Karpas-422 (cell line): Measurements from ENCODE around the gene EYA2. TPM values are rescaled to one million over a fixed set of nuclear protein-coding genes. Genes with fewer than 3 reads are reported as not detected.

ENCODE experiments used
- DNase-seq: peaks from one replicate; pipeline ENCODE4 v3.0.0-alpha.2; 2015
- H2AFZ ChIP-seq: fragments of 200-600 bp; sonication (generic); 2 replicates; pipeline ENCODE4 v1.6.1; 2014; ENCODE audit warnings: antibody characterized with exemption, low read length, mixed read lengths
- H3K27ac ChIP-seq: fragments of 200-600 bp; sonication (generic); 2 replicates; pipeline ENCODE4 v1.5.1; 2014; ENCODE audit warnings: mild to moderate bottlenecking, low read length, moderate library complexity
- H3K27me3 ChIP-seq: fragments of 200-600 bp; sonication (generic); 2 replicates; pipeline ENCODE4 v1.6.1; 2014; ENCODE audit warnings: low read length, mixed read lengths
- H3K36me3 ChIP-seq: fragments of 200-600 bp; sonication (generic); 2 replicates; pipeline ENCODE4 v1.6.1; 2014; ENCODE audit warnings: low read length, mixed read lengths; ENCODE audit not compliant: insufficient read depth
- H3K4me1 ChIP-seq: fragments of 200-600 bp; sonication (generic); 2 replicates; pipeline ENCODE4 v1.6.1; 2014; ENCODE audit warnings: mild to moderate bottlenecking, low read length, mixed read lengths
- H3K4me2 ChIP-seq: fragments of 200-600 bp; sonication (generic); 2 replicates; pipeline ENCODE4 v1.6.1; 2014; ENCODE audit warnings: low read length, low read depth, mild to moderate bottlenecking; ENCODE audit not compliant: poor library complexity, severe bottlenecking
- H3K4me3 ChIP-seq: fragments of 200-600 bp; sonication (generic); 2 replicates; pipeline ENCODE4 v1.5.1; 2014; ENCODE audit warnings: mild to moderate bottlenecking, antibody characterized with exemption, low read length, mixed read lengths
- H3K79me2 ChIP-seq: fragments of 200-600 bp; sonication (generic); 2 replicates; pipeline ENCODE4 v1.6.1; 2014; ENCODE audit warnings: mild to moderate bottlenecking, low read length, mixed read lengths
- H3K9ac ChIP-seq: fragments of 200-600 bp; sonication (generic); 2 replicates; pipeline ENCODE4 v1.6.0; 2014; ENCODE audit warnings: low read length
- H3K9me2 ChIP-seq: fragments of 200-600 bp; sonication (generic), shearing (Covaris generic); replicated peaks from 2 replicates; pipeline ENCODE4 v1.6.0; 2014; ENCODE audit warnings: mild to moderate bottlenecking, low read length, moderate library complexity; ENCODE audit not compliant: insufficient read depth
- H3K9me3 ChIP-seq: fragments of 300-700, 200-600 bp; sonication (generic); 2 replicates; pipeline ENCODE4 v1.6.1; 2014; ENCODE audit warnings: low read length, mixed read lengths
- H4K20me1 ChIP-seq: fragments of 200-600 bp; sonication (generic); 2 replicates; pipeline ENCODE4 v1.6.1; 2014; ENCODE audit warnings: mild to moderate bottlenecking, antibody characterized with exemption, low read length, low read depth; ENCODE audit not compliant: insufficient read depth
- total RNA-seq: library from RNA; depleted of rRNA; stranded (reverse); fragments of >200 nt; shearing (Covaris generic); gene quantifications from 2 replicates; pipeline ENCODE4 v1.2.3, GENCODE V29; 2014; ENCODE audit warnings: low replicate concordance

EYA2 gene
- total RNA-seq, 1 experiment from 2014 or later: not detected

- Histone ChIP-seq H3K9me2 (no peaks in the 10 kb centered on the region), H3K9ac (no peak overlapping the region), H3K27me3 (no peaks in the 10 kb centered on the region), H3K79me2 (no peaks in the 10 kb centered on the region), H3K4me1 (no peaks in the 10 kb centered on the region), H3K9me3 (no peaks in the 10 kb centered on the region), H2AFZ (no peak overlapping the region), H3K36me3 (no peaks in the 10 kb centered on the region), H3K4me3 (no peak overlapping the region), H3K4me2 (no peak overlapping the region), H3K27ac (no peak overlapping the region), H4K20me1 (no peaks in the 10 kb centered on the region)
- no peak for DNase-seq
These were observed 73.0 kb downstream of the EYA2 start for GRCh38 chr20:46967646-46968045.

GRCh38 chr20:46970937-46971630 is 76.4 kb downstream of the EYA2 start:
- no peaks in the 10 kb centered on the region for H3K9me2 ChIP-seq
- H3K27ac ChIP-seq: no peak overlapping the region
- no peaks in the 10 kb centered on the region for H3K36me3 ChIP-seq
- no peak overlapping the region for H2AFZ ChIP-seq
- H3K27me3 ChIP-seq: no peaks in the 10 kb centered on the region
- DNase-seq: peak; percentile 66
- H3K9me3 ChIP-seq: no peaks in the 10 kb centered on the region
- no peak overlapping the region for H3K9ac ChIP-seq
- no peaks in the 10 kb centered on the region for H3K79me2 ChIP-seq
- no peaks in the 10 kb centered on the region for H3K4me1 ChIP-seq
- H3K4me3 ChIP-seq: no peak overlapping the region
- no peak overlapping the region for H3K4me2 ChIP-seq
- H4K20me1 ChIP-seq: no peaks in the 10 kb centered on the region

GRCh38 chr20:46973766-46974165 is 79.1 kb downstream of the EYA2 start:
- Histone ChIP-seq H3K9me2 (no peaks in the 10 kb centered on the region), H3K9me3 (no peaks in the 10 kb centered on the region), H3K36me3 (no peaks in the 10 kb centered on the region), H3K4me3 (no peak overlapping the region), H3K4me2 (no peak overlapping the region), H4K20me1 (no peaks in the 10 kb centered on the region), H3K79me2 (no peaks in the 10 kb centered on the region), H3K4me1 (no peaks in the 10 kb centered on the region), H3K27ac (no peak overlapping the region), H3K27me3 (no peaks in the 10 kb centered on the region), H3K9ac (no peak overlapping the region), H2AFZ (no peak overlapping the region)
- no peak for DNase-seq

GRCh38 chr20:46974669-46975434 is 80.2 kb downstream of the EYA2 start:
- Histone ChIP-seq H3K4me1 (peaks cover 4% of the 10 kb centered on the region), H3K27me3 (no peaks in the 10 kb centered on the region), H3K27ac (no peak overlapping the region), H3K4me2 (no peak overlapping the region), H2AFZ (no peak overlapping the region), H4K20me1 (no peaks in the 10 kb centered on the region), H3K9ac (no peak overlapping the region), H3K36me3 (no peaks in the 10 kb centered on the region), H3K9me3 (no peaks in the 10 kb centered on the region), H3K79me2 (no peaks in the 10 kb centered on the region), H3K4me3 (no peak overlapping the region), H3K9me2 (no peaks in the 10 kb centered on the region)
- DNase-seq: no peak

- no peak overlapping the region for H3K27ac ChIP-seq
- no peaks in the 10 kb centered on the region for H3K9me3 ChIP-seq
- no peaks in the 10 kb centered on the region for H3K79me2 ChIP-seq
- no peak overlapping the region for H3K4me2 ChIP-seq
- no peaks in the 10 kb centered on the region for H3K9me2 ChIP-seq
- no peaks in the 10 kb centered on the region for H4K20me1 ChIP-seq
- H3K27me3 ChIP-seq: 0 out of 2 replicates have a peak, but pooled peaks cover 2% of the 10 kb centered on the region
- H3K9ac ChIP-seq: no peak overlapping the region
- H3K4me1 ChIP-seq: peaks cover 5% of the 10 kb centered on the region
- DNase-seq: no peak
- H2AFZ ChIP-seq: no peak overlapping the region
- H3K4me3 ChIP-seq: no peak overlapping the region
- H3K36me3 ChIP-seq: no peaks in the 10 kb centered on the region
These were observed 81.3 kb downstream of the EYA2 start for GRCh38 chr20:46975976-46976375.

- Histone ChIP-seq H3K36me3 (no peaks in the 10 kb centered on the region), H3K9me3 (no peaks in the 10 kb centered on the region), H3K4me3 (no peak overlapping the region), H2AFZ (no peak overlapping the region), H3K79me2 (no peaks in the 10 kb centered on the region), H3K4me2 (no peak overlapping the region), H3K27me3 (0 out of 2 replicates have a peak, but pooled peaks cover 3% of the 10 kb centered on the region), H3K4me1 (peaks cover 5% of the 10 kb centered on the region), H3K9me2 (no peaks in the 10 kb centered on the region), H4K20me1 (no peaks in the 10 kb centered on the region), H3K27ac (no peak overlapping the region), H3K9ac (no peak overlapping the region)
- no peak for DNase-seq
These were observed 82.6 kb downstream of the EYA2 start for GRCh38 chr20:46977204-46977603.

GRCh38 chr20:46977909-46978588 is 83.4 kb downstream of the EYA2 start:
- H3K27me3 ChIP-seq: 0 out of 2 replicates have a peak, but pooled peaks cover 3% of the 10 kb centered on the region
- H3K79me2 ChIP-seq: no peaks in the 10 kb centered on the region
- no peak overlapping the region for H3K4me2 ChIP-seq
- H2AFZ ChIP-seq: no peak overlapping the region
- H3K9ac ChIP-seq: no peak overlapping the region
- H3K9me3 ChIP-seq: no peaks in the 10 kb centered on the region
- no peak overlapping the region for H3K4me3 ChIP-seq
- H3K4me1 ChIP-seq: peaks cover 5% of the 10 kb centered on the region
- no peak overlapping the region for H3K27ac ChIP-seq
- no peaks in the 10 kb centered on the region for H3K9me2 ChIP-seq
- no peaks in the 10 kb centered on the region for H3K36me3 ChIP-seq
- no peaks in the 10 kb centered on the region for H4K20me1 ChIP-seq
- no peak for DNase-seq

GRCh38 chr20:46978951-46979491 is 84.4 kb downstream of the EYA2 start:
- Histone ChIP-seq H3K9ac (no peak overlapping the region), H3K27me3 (0 out of 2 replicates have a peak, but pooled peaks cover 3% of the 10 kb centered on the region), H3K79me2 (no peaks in the 10 kb centered on the region), H3K9me2 (no peaks in the 10 kb centered on the region), H3K36me3 (no peaks in the 10 kb centered on the region), H3K4me1 (peaks cover 5% of the 10 kb centered on the region), H2AFZ (no peak overlapping the region), H3K4me2 (no peak overlapping the region), H4K20me1 (no peaks in the 10 kb centered on the region), H3K9me3 (no peaks in the 10 kb centered on the region), H3K27ac (no peak overlapping the region), H3K4me3 (no peak overlapping the region)
- DNase-seq: no peak
